ENCODE measurements around the gene TAF1B. TPM values are rescaled to one million over a fixed set of nuclear protein-coding genes. Genes with fewer than 3 reads are reported as not detected.

TAF1B gene
- polyA plus RNA-seq (2012; ENCODE audit: insufficient read depth, insufficient read length, low read depth): 8.5 TPM

- Histone ChIP-seq H3K9me3 (no peaks in the 10 kb centered on the region), H3K4me1 (no peaks in the 10 kb centered on the region), H3K4me3 (ENCODE audit: low read depth, low read length) (peak within 1 kb of the TSS; percentile 85), H3K36me3 (peaks cover 27% of the 10 kb centered on the region), H3K27me3 (no peaks in the 10 kb centered on the region)
- DNase-seq: peak; percentile 94
- no peak for TF ChIP-seq CTCF (IDR thresholded peaks at IDR 0.05; ENCODE audit: low read depth, low read length)
These were observed at the start of gene TAF1B for GRCh38 chr2:9843229-9844035. TSS of gene TAF1B (plus strand) at chr2:9843474. CDS start at chr2:9843542, 68 bp downstream.

GRCh38 chr2:9793918-9794717 lies 49.2 kb upstream of the TAF1B start:
- no peaks in the 10 kb centered on the region for H3K27me3 ChIP-seq

GRCh38 chr2:9795071-9795470 lies 48.2 kb upstream of the TAF1B start:
- Histone ChIP-seq H3K27me3 (no peaks in the 10 kb centered on the region), H3K9me3 (no peaks in the 10 kb centered on the region), H3K36me3 (no peaks in the 10 kb centered on the region), H3K4me3 (ENCODE audit: low read depth, low read length) (no peak overlapping the region), H3K4me1 (no peaks in the 10 kb centered on the region)
- no peak for TF ChIP-seq CTCF (IDR thresholded peaks at IDR 0.05; ENCODE audit: low read depth, low read length)
- DNase-seq: no peak

More at GRCh38 chr2:9793918-9794717, 49.2 kb upstream of the TAF1B start:
- DNase-seq: no peak
- Histone ChIP-seq H3K4me1 (no peaks in the 10 kb centered on the region), H3K36me3 (no peaks in the 10 kb centered on the region), H3K9me3 (no peaks in the 10 kb centered on the region), H3K4me3 (ENCODE audit: low read depth, low read length) (no peak overlapping the region)
- TF ChIP-seq CTCF (IDR thresholded peaks at IDR 0.05; ENCODE audit: low read depth, low read length): no peak

- Histone ChIP-seq H3K4me1 (no peaks in the 10 kb centered on the region), H3K36me3 (no peaks in the 10 kb centered on the region), H3K9me3 (no peaks in the 10 kb centered on the region), H3K4me3 (ENCODE audit: low read depth, low read length) (no peak overlapping the region), H3K27me3 (no peaks in the 10 kb centered on the region)
- no peak for DNase-seq
- peak; percentile 32; the same call in 1 of the 2 replicates for TF ChIP-seq CTCF (IDR thresholded peaks at IDR 0.05; ENCODE audit: low read depth, low read length)
These were observed 46.9 kb upstream of the TAF1B start for GRCh38 chr2:9796056-9797010.

GRCh38 chr2:9797086-9797485 lies 46.2 kb upstream of the TAF1B start:
- no peaks in the 10 kb centered on the region for H3K36me3 ChIP-seq
- no peaks in the 10 kb centered on the region for H3K9me3 ChIP-seq
- H3K4me1 ChIP-seq: no peaks in the 10 kb centered on the region
- no peak for DNase-seq
- no peaks in the 10 kb centered on the region for H3K27me3 ChIP-seq
- H3K4me3 ChIP-seq (ENCODE audit: low read depth, low read length): no peak overlapping the region
- TF ChIP-seq CTCF (IDR thresholded peaks at IDR 0.05; ENCODE audit: low read depth, low read length): no peak

All from BE2C (cell line).